Upper lobe of left lung (tissue), 4 donors: ENCODE results near the gene NRXN3.

Source experiments
- EP300 ChIP-seq, 4 donors: sonication (generic); formaldehyde crosslinking; IDR thresholded peaks; one replicate each; pipeline ENCODE4 v1.5.1; 2017; ENCODE audit warnings: antibody characterized with exemption in 4 of 4, control low read depth in 2 of 4
- POLR2A ChIP-seq, 4 donors: fragments of 450-650 bp; IDR thresholded peaks; one replicate each; pipeline ENCODE4 v1.5.1; 2016 to 2017; ENCODE audit warnings: antibody characterized with exemption in 4 of 4, mild to moderate bottlenecking in 2 of 4
- TF ChIP-seq, protein P1 (sequence below), 6 experiments: fragments of 450-650 bp in 4 of 6; fragments of 200-600 bp in 2 of 6; sonication (generic) in 2 of 6; IDR thresholded peaks; one replicate each; pipeline ENCODE4 v1.5.1; 2016 to 2019; ENCODE audit warnings: antibody characterized with exemption in 6 of 6

DNA sequence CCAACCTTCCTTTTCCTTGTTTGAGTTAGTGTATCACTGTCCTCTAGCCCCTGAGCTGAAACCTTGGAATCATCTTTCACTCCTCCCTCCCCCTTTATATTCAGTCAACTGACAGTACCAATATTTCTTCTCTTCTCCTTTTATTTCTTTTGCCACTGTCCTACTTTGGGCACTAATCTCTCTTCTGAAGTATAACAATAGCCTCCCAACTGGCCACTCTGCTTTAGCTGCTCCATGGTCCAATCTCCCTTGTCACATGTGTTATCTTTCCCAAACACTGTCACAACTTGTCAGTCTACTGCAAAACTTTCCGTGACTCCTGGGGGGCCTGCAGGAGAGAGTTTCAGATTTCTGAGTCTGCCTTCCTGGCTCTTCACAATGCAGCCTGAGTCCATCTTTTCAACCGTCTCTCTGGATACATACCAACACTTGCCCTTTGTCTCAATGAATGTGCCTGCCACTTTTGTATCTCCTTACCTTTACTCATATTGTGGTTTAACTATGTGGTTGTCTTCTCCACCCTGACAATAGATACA lies 1570.0 kb downstream of the NRXN3 start:
- TF ChIP-seq, protein P1, sequence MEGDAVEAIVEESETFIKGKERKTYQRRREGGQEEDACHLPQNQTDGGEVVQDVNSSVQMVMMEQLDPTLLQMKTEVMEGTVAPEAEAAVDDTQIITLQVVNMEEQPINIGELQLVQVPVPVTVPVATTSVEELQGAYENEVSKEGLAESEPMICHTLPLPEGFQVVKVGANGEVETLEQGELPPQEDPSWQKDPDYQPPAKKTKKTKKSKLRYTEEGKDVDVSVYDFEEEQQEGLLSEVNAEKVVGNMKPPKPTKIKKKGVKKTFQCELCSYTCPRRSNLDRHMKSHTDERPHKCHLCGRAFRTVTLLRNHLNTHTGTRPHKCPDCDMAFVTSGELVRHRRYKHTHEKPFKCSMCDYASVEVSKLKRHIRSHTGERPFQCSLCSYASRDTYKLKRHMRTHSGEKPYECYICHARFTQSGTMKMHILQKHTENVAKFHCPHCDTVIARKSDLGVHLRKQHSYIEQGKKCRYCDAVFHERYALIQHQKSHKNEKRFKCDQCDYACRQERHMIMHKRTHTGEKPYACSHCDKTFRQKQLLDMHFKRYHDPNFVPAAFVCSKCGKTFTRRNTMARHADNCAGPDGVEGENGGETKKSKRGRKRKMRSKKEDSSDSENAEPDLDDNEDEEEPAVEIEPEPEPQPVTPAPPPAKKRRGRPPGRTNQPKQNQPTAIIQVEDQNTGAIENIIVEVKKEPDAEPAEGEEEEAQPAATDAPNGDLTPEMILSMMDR (IDR thresholded peaks at IDR 0.05), result no peak
- TF ChIP-seq EP300 (IDR thresholded peaks at IDR 0.05) (no peak), POLR2A (IDR thresholded peaks at IDR 0.05) (no peak)
